NCI-H345 treated with DMSO at 0.1 percent for 48 hours (cell line): ENCODE results near the gene ACSS1.

Source experiments
- DNase-seq: peaks from one replicate; lab custom pipeline; 2025; ENCODE audit not compliant: unreplicated experiment; lab: John Stamatoyannopoulos, UW

The ACSS1 gene

GRCh38 chr20:25033265-25033923 is 24.5 kb downstream of the ACSS1 start:
- DNase-seq: peak; percentile 11

GRCh38 chr20:25032478-25033264 is 25.3 kb downstream of the ACSS1 start:
- DNase-seq: no peak

- DNase-seq: no peak
These were observed 25.9 kb downstream of the ACSS1 start for GRCh38 chr20:25032065-25032477.

GRCh38 chr20:25031241-25031640 is 26.7 kb downstream of the ACSS1 start:
- DNase-seq: no peak

- DNase-seq: no peak
These were observed 27.2 kb downstream of the ACSS1 start for GRCh38 chr20:25030649-25031207.

- DNase-seq: no peak
These were observed 27.8 kb downstream of the ACSS1 start for GRCh38 chr20:25030007-25030648.

GRCh38 chr20:25025986-25026605 is 31.8 kb downstream of the ACSS1 start:
- no peak for DNase-seq

- no peak for DNase-seq
These were observed 32.7 kb downstream of the ACSS1 start for GRCh38 chr20:25025091-25025861.

- no peak for DNase-seq
These were observed 33.8 kb downstream of the ACSS1 start for GRCh38 chr20:25024171-25024570.

- DNase-seq: no peak
These were observed 34.6 kb downstream of the ACSS1 start for GRCh38 chr20:25023356-25023755.

- DNase-seq: no peak
These were observed 35.3 kb downstream of the ACSS1 start for GRCh38 chr20:25022680-25023079.

- no peak for DNase-seq
These were observed 36.6 kb downstream of the ACSS1 start for GRCh38 chr20:25021336-25021735.

- DNase-seq: no peak
These were observed 37.0 kb downstream of the ACSS1 start for GRCh38 chr20:25020901-25021301.

- no peak for DNase-seq
These were observed 37.6 kb downstream of the ACSS1 start for GRCh38 chr20:25020345-25020744.

GRCh38 chr20:25019381-25020155 is 38.4 kb downstream of the ACSS1 start:
- no peak for DNase-seq

GRCh38 chr20:25018841-25019240 is 39.1 kb downstream of the ACSS1 start:
- DNase-seq: no peak

GRCh38 chr20:25018425-25018824 is 39.5 kb downstream of the ACSS1 start:
- no peak for DNase-seq

- peak; percentile 90 for DNase-seq
These were observed 40.6 kb downstream of the ACSS1 start for GRCh38 chr20:25017257-25017803.

- no peak for DNase-seq
These were observed 41.5 kb downstream of the ACSS1 start for GRCh38 chr20:25016471-25016870.
